Fibroblast of the aortic adventitia (primary cell): Measurements from ENCODE around the gene NFAM1. TPM values are rescaled to one million over a fixed set of nuclear protein-coding genes. Genes with fewer than 3 reads are reported as not detected.

Source experiments
- DNase-seq: peaks from one replicate; pipeline ENCODE4 v3.0.0-alpha.2; 2010; ENCODE audit warnings: low read depth
- H3K4me3 ChIP-seq: 2 replicates; pipeline ENCODE4 v1.5.1; 2011; ENCODE audit warnings: low read depth, mild to moderate bottlenecking, control low read depth, low read length, moderate library complexity
- total RNA-seq: library from RNA; depleted of rRNA; stranded (reverse); fragments of >200 nt; gene quantifications from 2 replicates; pipeline ENCODE4 v1.2.3, GENCODE V29; 2012; ENCODE audit warnings: low replicate concordance
- TF ChIP-seq, protein P1 (sequence below): IDR thresholded peaks from 2 replicates; pipeline ENCODE4 v1.5.1; 2011; ENCODE audit warnings: mild to moderate bottlenecking, low read length, control low read depth, inconsistent platforms; ENCODE audit not compliant: insufficient read depth

NFAM1 gene
- total RNA-seq, 1 donor: not detected

DNA sequence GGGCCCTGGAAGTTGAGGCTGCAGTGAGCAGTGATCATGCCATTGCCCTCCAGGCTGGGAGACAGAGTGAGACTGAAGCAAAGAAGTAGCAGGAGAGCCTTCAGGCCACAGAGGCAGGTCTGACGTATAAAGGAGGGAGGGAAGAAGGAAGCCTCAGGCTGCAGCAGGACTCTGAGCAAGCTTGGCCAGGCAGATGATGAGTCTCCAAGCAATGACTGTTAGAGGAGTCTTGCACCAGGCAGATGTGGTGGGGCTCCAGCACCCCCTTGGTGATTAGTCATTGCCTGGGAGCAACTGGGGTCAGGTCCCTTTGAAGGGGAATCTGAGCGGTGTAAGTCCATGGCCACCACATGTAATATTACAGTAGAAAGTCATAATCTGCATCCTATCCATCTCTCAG is 36.6 kb upstream of the NFAM1 start:
- TF ChIP-seq, protein P1, sequence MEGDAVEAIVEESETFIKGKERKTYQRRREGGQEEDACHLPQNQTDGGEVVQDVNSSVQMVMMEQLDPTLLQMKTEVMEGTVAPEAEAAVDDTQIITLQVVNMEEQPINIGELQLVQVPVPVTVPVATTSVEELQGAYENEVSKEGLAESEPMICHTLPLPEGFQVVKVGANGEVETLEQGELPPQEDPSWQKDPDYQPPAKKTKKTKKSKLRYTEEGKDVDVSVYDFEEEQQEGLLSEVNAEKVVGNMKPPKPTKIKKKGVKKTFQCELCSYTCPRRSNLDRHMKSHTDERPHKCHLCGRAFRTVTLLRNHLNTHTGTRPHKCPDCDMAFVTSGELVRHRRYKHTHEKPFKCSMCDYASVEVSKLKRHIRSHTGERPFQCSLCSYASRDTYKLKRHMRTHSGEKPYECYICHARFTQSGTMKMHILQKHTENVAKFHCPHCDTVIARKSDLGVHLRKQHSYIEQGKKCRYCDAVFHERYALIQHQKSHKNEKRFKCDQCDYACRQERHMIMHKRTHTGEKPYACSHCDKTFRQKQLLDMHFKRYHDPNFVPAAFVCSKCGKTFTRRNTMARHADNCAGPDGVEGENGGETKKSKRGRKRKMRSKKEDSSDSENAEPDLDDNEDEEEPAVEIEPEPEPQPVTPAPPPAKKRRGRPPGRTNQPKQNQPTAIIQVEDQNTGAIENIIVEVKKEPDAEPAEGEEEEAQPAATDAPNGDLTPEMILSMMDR: no peak
- H3K4me3 ChIP-seq: no peak overlapping the region
- DNase-seq: no peak

DNA sequence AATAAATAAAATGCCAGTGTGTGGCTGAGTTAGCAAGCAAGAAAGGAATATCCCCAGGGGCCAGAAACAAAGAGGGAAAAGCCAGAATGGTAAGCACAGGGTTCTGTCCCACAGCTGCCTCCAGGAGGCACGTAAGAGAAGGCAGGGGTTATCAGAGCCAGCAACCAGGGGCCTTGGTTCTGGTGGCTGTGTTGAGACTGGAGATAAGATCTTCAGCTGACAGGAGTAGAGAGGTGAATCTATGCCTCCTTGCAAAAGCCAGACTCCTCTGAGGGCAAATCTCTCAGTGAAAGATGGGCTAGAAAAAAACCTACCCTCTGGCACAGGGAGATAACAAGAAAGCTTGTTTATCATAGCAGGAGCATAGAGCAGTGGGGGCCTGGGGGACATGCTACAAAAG is 29.8 kb upstream of the NFAM1 start:
- no peak for DNase-seq
- TF ChIP-seq, protein P1: no peak
- H3K4me3 ChIP-seq: no peak overlapping the region

DNA sequence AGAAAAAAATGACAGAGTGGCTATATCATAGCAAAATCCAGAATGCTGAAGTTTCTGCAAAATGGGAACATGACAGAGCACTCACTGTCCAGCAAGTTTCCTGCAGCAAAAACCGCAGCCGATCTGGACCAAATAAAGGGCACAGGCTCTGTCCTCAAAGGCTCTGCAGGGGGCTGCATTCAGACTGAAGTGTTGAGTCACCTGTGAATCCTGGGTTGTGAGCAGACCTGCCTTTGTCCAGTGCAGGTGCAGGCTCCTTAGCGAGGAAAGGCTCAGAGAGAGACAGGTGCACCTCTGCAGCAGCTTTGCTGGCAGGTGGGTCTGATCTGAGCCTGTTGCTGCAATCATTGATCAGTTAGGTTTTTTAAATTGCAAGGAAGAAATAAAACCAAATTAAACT is 29.3 kb upstream of the NFAM1 start:
- DNase-seq: no peak
- H3K4me3 ChIP-seq: no peak overlapping the region
- TF ChIP-seq, protein P1: no peak

DNA sequence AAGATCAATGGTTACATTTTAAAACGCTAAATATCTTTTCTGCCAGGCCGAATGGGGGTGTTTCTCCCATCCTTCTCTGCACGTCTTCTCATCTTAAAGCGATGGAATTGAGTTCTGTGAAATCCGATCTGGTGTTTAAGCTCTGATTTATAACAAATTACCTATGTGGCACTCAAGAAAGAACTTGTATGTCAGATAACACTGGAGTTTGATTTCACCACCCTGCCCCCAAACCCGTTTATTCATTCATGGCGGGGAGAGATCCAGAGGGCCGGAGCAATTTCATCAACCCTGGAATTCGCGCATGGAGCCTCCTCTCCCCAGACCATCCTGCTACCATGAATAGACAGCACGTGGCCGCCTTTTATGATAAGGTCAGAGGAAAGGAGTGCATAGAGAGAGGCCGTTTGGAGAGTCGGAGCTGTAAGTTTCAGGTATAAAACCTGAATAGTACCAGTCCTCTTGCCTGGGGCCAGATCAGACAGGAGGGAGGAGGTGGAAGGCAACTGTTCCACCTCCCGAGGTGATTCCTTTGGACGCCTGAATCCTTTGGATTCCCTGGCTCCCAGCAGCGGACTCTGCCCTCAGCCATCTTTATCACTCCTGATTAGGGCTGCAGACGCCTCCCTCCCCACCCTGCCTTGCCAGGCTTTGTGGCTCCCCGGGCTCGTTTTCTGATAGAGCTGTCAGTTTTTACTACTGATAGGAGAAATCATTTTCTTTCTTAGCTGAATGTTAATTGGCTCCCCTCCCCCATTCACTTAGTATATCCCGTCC is 27.3 kb upstream of the NFAM1 start:
- TF ChIP-seq, protein P1: no peak
- DNase-seq: no peak
- H3K4me3 ChIP-seq: no peak overlapping the region

DNA sequence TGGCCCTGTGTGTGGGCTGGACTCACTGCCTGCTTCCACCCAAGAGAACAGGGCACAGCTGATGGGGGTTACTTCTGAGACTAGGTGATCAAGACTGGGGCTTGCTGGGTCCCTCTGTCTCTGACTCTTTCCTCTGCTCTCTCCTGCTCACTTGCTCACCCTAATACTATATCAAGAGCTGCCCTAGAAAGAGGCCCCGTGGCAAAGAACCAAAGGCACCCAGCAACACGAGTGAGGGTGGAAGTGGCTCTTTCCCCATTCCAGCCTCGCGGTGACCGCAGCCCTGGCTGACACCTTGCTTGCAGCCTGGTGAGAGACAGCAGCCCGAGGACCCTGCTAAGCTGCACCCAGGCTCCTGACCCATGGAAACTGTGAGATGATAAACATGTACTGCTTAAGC is 20.7 kb upstream of the NFAM1 start:
- H3K4me3 ChIP-seq: no peak overlapping the region
- DNase-seq: no peak
- TF ChIP-seq, protein P1: no peak

DNA sequence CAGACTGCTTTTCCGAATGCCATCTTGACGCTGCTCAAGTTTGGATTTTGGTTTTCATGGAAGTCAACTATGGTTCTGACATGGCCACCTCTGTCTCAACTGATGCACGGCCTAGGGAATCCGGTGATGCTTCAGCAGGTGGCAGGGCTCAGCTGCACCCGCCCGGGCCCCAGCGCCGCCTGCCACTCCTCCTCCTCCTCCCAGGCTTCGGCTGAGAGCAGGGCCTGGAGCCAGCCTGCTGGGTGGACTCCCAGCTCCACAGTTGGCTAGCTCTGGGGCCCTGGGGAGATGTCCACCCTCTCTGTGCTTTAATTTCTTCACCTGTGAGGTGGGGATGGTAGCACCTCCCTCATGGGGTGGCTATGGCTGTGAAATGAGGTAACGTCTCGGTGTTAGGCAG is 20.3 kb upstream of the NFAM1 start:
- H3K4me3 ChIP-seq: no peak overlapping the region
- no peak for DNase-seq
- TF ChIP-seq, protein P1: no peak
